Uterus (tissue), 2 donors: ENCODE measurements around the gene GRIA1.

Experiments used
- CTCF ChIP-seq, 4 experiments: fragments of 200-600 bp in 2 of 4; fragments of 450-650 bp in 2 of 4; sonication (generic) in 2 of 4; IDR thresholded peaks; one replicate each; pipeline ENCODE4 v1.5.1; 2016 to 2019; ENCODE audit warnings: antibody characterized with exemption in 4 of 4, mild to moderate bottlenecking in 2 of 4, moderate library complexity in 1 of 4
- POLR2A ChIP-seq, 2 donors: fragments of 450-650 bp; IDR thresholded peaks; one replicate each; pipeline ENCODE4 v1.6.1; 2016; ENCODE audit warnings: antibody characterized with exemption in 2 of 2, mild to moderate bottlenecking in 1 of 2, moderate library complexity in 1 of 2

- no peak for TF ChIP-seq POLR2A (IDR thresholded peaks at IDR 0.05)
- no peak for TF ChIP-seq CTCF (IDR thresholded peaks at IDR 0.05)
Measured at GRCh38 chr5:153461341-153461740, 29.1 kb upstream of the GRIA1 start.
